PC-3 (cell line): ENCODE results near the gene PLPP7.

ENCODE experiments used
- CTCF ChIP-seq: fragments of 300-600 bp; sonication (generic); conservative IDR thresholded peaks from 2 replicates; pipeline ENCODE4 v1.5.1; 2017; ENCODE audit warnings: antibody characterized with exemption, low read depth, mild to moderate bottlenecking, low read length
- EZH2 ChIP-seq: fragments of 300-600 bp; sonication (generic); IDR thresholded peaks from one replicate; pipeline ENCODE4 v1.6.1; 2017; ENCODE audit warnings: antibody characterized with exemption, mild to moderate bottlenecking, low read length; ENCODE audit not compliant: unreplicated experiment
- EZH2phosphoT487 ChIP-seq: fragments of 300-600 bp; sonication (generic); IDR thresholded peaks from 2 replicates; pipeline ENCODE4 v1.6.1; 2018; ENCODE audit warnings: mild to moderate bottlenecking, antibody characterized with exemption, low read length, borderline replicate concordance

DNA sequence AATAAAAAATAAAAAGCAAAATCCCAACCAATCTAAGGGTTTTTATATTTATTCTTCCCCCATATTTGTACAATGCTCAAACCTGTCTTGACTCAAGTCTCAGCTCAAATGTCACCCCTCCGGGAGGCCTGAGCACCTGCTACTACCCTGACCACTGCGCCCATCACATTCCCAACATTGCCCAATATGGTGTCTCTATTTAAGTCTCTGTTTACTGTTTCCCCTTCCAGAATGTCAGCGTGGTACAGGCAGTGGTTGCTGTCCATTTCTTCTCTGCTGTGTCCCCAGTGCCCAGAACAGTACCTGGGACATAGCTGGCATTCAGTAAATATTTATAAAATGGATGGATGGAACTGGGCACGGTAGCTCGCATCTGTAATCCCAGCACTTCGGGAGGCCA lies 57.0 kb downstream of the PLPP7 start:
- TF ChIP-seq CTCF: no peak
- no peak for TF ChIP-seq EZH2phosphoT487
- TF ChIP-seq EZH2: no peak
